ENCODE data around the gene NVL. TPM values are rescaled to one million over a fixed set of nuclear protein-coding genes. Genes with fewer than 3 reads are reported as not detected.

NVL gene
- total and polyA plus RNA-seq, 2 donors (not counting 3 experiments of a cell fraction or from before 2014, with no cell fraction given), result 16.7 to 30.3 TPM

DNA sequence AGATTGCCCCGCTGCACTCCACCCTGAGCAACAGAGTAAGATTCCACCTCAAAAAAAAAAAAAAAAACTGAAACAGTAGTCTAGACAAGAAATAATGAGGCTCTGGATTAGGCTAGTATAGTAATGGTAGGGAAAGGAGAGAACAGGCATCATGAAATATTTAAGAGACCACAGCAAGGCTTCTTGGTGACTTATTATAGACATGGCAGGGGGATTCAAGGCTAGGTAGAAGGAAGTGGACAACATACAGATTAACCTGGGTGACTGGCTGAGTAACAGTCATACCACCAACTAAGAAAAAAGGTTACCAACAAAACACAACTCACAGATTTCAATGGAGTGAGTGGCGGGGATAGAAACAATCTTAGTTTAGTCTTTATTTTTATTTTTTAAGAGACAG lies 8.3 kb downstream of the NVL start:
- H4K20me1 ChIP-seq (replicated peaks; ENCODE audit: control insufficient read depth, extremely low read depth, insufficient read depth, low read length), result peaks cover 2% of the 10 kb centered on the region
- H3K4me2 ChIP-seq (ENCODE audit: insufficient read depth, low read length), result no peak overlapping the region
- H3K4me1 ChIP-seq (ENCODE audit: control insufficient read depth, extremely low read depth, insufficient read depth, low read length), result no peaks in the 10 kb centered on the region
- no peaks in the 10 kb centered on the region for H3K36me3 ChIP-seq (ENCODE audit: control insufficient read depth in 2 of 2, extremely low read depth in 1 of 2, insufficient read depth in 2 of 2, low read length in 2 of 2)
- H3K9me3 ChIP-seq (replicated peaks; ENCODE audit: control insufficient read depth, insufficient read depth, low read length), result no peaks in the 10 kb centered on the region
- TF ChIP-seq MAX (IDR thresholded peaks at IDR 0.05; ENCODE audit: insufficient read depth, insufficient read length) (no peak), POLR2AphosphoS5 (IDR thresholded peaks at IDR 0.05; ENCODE audit: insufficient read depth, low read depth, low read length) (no peak), EZH2 (IDR thresholded peaks at IDR 0.05; ENCODE audit: borderline replicate concordance, low read depth, low read length, severe bottlenecking) (no peak), MYC (IDR thresholded peaks at IDR 0.05; ENCODE audit: low read depth, low read length) (no peak), GATA2 (IDR thresholded peaks at IDR 0.05; ENCODE audit: insufficient read depth, insufficient read length, low read depth, low read length) (no peak), FOS (IDR thresholded peaks at IDR 0.05; ENCODE audit: borderline replicate concordance, insufficient read depth, low read length) (no peak), CTCF (IDR thresholded peaks at IDR 0.05; ENCODE audit: extremely low read depth in 1 of 2, insufficient read depth in 1 of 2, low read depth in 1 of 2, low read length in 2 of 2) (no peak)
- no peaks in the 10 kb centered on the region for H3K9me1 ChIP-seq (replicated peaks; ENCODE audit: control insufficient read depth, extremely low read depth, insufficient read depth, low read length)
- BruUV-seq (replicated peaks), result no TSS peak
- dilution Hi-C loops (cut with MboI; ENCODE audit: extremely low pct_ligation_motif_present, low sequenced_read_pairs) (no loop called here), intact Hi-C loops (cut with micrococcal nuclease) (no loop called here)
- no peak overlapping the region for H3K27ac ChIP-seq (ENCODE audit: insufficient read depth, low read depth, low read length)
- H3K4me3 ChIP-seq (replicated peaks in 1 of 3; ENCODE audit: insufficient read depth in 1 of 3, low read depth in 1 of 3, low read length in 3 of 3), result no peak overlapping the region
- CTCF ChIA-PET, result interaction anchor here (1.2 kb wide), 1 partner anchor 136 kb away, joined by 4 read pairs; no protein-coding TSS in a partner anchor
- H3K27me3 ChIP-seq (ENCODE audit: control insufficient read depth in 2 of 2, insufficient read depth in 2 of 2, low read length in 2 of 2), result no peaks in the 10 kb centered on the region
- FAIRE-seq (no peak), DNase-seq (ENCODE audit: low read depth, low spot score) (no peak)
- no peak overlapping the region for H2AFZ ChIP-seq (ENCODE audit: low read depth, low read length)
- peaks cover 38% of the 10 kb centered on the region for H3K79me2 ChIP-seq (ENCODE audit: control insufficient read depth, insufficient read depth, low read length)
- H3K9ac ChIP-seq (replicated peaks; ENCODE audit: extremely low read depth, insufficient read depth, low read length), result no peak overlapping the region
- POLR2A ChIA-PET, result no interaction called here

Measured in endothelial cell of umbilical vein (primary cell).